GM19240 (cell line): Measurements from ENCODE around the gene NUP210.

ENCODE experiments used
- DNase-seq: peaks from one replicate; pipeline ENCODE4 v3.0.0; 2011; ENCODE audit warnings: low spot score; ENCODE audit not compliant: insufficient read length

NUP210 gene

GRCh38 chr3:13292375-13292774 lies 127.7 kb downstream of the NUP210 start:
- no peak for DNase-seq

GRCh38 chr3:13290941-13291340 lies 129.2 kb downstream of the NUP210 start:
- no peak for DNase-seq

- DNase-seq = no peak
Measured at GRCh38 chr3:13289771-13290285, 130.3 kb downstream of the NUP210 start.

GRCh38 chr3:13288732-13289718 lies 131.1 kb downstream of the NUP210 start:
- no peak for DNase-seq

- no peak for DNase-seq
Measured at GRCh38 chr3:13287833-13288232, 132.3 kb downstream of the NUP210 start.

- no peak for DNase-seq
Measured at GRCh38 chr3:13286873-13287272, 133.2 kb downstream of the NUP210 start.

GRCh38 chr3:13285007-13285567 lies 135.0 kb downstream of the NUP210 start:
- no peak for DNase-seq

GRCh38 chr3:13283877-13284264 lies 136.3 kb downstream of the NUP210 start:
- no peak for DNase-seq

GRCh38 chr3:13282986-13283876 lies 136.9 kb downstream of the NUP210 start:
- DNase-seq = no peak

- DNase-seq = no peak
Measured at GRCh38 chr3:13282358-13282985, 137.7 kb downstream of the NUP210 start.

- no peak for DNase-seq
Measured at GRCh38 chr3:13281507-13282357, 138.4 kb downstream of the NUP210 start.

- no peak for DNase-seq
Measured at GRCh38 chr3:13280811-13281506, 139.2 kb downstream of the NUP210 start.

GRCh38 chr3:13280122-13280790 lies 139.9 kb downstream of the NUP210 start:
- no peak for DNase-seq

GRCh38 chr3:13279532-13279910 lies 140.6 kb downstream of the NUP210 start:
- no peak for DNase-seq

- no peak for DNase-seq
Measured at GRCh38 chr3:13278783-13279531, 141.2 kb downstream of the NUP210 start.

- no peak for DNase-seq
Measured at GRCh38 chr3:13277860-13278531, 142.1 kb downstream of the NUP210 start.

- no peak for DNase-seq
Measured at GRCh38 chr3:13277196-13277813, 142.8 kb downstream of the NUP210 start.
